ENCODE measurements around the gene DRG2. TPM values are rescaled to one million over a fixed set of nuclear protein-coding genes. Genes with fewer than 3 reads are reported as not detected.

DRG2 gene, protein sequence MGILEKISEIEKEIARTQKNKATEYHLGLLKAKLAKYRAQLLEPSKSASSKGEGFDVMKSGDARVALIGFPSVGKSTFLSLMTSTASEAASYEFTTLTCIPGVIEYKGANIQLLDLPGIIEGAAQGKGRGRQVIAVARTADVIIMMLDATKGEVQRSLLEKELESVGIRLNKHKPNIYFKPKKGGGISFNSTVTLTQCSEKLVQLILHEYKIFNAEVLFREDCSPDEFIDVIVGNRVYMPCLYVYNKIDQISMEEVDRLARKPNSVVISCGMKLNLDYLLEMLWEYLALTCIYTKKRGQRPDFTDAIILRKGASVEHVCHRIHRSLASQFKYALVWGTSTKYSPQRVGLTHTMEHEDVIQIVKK
- 25.3 TPM for total RNA-seq (ENCODE audit: insufficient read depth, low replicate concordance)

DNA sequence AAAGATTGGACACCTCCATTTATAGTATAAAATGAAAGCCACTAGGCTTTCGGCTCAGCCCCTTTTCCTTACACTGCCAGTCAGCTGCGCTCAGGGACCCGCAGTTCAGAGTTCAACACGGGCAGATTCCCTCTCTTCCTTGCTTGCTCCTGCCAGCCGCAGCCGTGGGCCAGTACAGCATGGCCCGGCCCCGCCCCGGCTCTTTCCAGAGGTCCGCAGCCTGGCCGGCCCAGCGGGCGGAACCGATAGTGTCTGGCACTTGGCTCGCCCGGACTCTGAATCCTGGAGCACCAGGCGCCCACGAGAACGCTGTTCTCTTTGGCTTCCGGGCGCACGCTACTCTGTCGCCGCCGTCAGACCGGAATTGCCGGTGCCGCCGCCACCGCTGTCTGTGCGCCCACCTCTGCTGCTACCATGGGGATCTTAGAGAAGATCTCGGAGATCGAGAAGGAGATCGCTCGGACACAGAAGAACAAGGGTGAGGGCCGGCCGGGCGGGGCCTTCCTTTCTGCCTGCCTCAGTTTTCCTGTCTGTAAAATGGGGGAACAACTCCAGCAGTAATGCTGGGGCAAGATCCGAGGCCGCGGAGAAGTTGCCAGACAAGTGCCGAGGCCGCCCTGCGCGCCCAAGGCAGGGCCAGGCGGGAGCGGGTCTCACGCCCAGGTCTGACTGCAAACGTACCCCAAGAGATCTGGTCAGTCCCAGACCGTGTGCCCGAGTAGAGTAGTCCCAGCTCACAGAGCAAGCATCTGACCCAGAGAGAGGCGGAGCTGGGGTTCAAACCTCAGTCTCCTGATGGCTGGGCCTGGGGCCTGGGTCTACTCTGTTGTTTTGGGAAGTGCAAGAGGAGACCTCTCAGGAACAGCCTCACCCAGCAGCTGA is at the start of gene DRG2:
TSS of gene DRG2 (plus strand) at position 339 of the 882 bp plus-strand sequence. CDS start at position 415, 76 bp downstream.
- peak; percentile 93 for DNase-seq (ENCODE audit: low spot score)

DNA sequence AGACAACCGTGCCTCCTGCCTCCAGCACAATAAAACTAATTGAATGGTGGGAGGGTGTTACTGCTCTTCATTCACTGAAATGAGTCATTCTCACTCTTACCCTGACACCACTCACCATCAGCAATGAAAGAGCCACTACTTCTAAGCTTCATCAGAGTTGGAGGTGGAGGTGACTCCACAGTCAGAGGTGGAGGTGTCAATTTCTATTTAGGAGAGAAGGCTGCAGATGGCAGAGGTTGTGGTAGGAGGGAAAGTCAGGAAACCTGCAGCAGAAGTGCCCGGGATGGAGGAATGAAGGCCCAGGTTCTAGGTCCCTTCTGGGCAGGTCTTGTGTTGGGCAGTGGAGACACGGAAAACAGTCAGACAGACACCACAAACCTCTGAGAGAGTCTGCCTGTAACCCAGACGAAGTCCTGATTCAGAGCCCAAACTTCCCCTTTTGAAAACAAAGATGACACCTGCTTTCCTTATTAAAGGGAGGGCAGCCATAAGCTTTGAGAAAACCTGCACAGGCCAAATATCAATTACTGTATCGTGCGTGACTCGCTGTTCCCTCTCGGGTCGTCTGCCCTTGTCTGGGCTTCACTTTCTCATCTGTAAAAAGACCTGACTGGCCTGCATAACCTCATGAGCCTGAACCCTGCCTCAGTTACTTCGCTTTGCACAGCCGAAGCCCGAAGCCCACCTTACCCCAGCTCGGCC is 49.4 kb upstream of the DRG2 start:
- DNase-seq (ENCODE audit: low spot score) = peak; percentile 19

DNA sequence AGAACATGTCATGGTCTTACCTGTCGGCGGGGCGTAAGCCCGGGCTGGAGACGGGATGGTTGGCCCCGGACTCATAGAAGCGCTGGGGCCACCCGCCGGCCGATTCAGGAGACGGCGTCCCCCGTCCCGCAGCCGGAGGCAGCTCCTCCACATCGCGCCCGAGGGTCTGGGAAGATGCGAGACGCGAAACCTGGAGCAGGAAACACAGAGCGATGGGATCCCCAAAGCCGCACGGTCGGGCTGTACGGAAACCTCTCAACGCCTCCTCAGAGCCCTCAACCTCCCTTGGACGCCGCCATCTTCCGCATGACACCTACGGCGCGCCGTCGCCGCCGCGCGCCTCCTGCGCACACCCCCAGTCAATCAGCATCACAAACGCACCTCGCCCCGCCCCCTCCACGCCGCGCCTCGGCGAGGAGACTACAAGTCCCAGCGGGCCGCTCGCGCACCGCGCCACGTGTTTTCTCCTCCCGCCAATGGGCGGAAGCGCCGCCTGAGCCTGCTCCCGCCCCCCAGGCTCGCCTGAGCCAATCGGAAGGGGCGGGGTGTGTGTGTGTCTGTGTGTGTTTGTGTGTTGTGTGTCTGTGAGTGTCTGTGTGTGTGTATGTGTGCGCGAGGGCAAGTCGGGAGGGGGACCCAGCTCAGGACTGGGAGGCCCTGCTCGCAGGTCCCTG is 48.8 kb upstream of the DRG2 start, which contains the start of the genes ATPAF2 and GID4:
TSS of gene ATPAF2 (minus strand) at position 308 of the 674 bp plus-strand sequence. CDS start at position 153, 155 bp downstream.
TSS of gene GID4 (plus strand) at position 548 of the 674 bp plus-strand sequence. CDS start at position 605, 57 bp downstream.
- DNase-seq (ENCODE audit: low spot score) = peak; percentile 99

DNA sequence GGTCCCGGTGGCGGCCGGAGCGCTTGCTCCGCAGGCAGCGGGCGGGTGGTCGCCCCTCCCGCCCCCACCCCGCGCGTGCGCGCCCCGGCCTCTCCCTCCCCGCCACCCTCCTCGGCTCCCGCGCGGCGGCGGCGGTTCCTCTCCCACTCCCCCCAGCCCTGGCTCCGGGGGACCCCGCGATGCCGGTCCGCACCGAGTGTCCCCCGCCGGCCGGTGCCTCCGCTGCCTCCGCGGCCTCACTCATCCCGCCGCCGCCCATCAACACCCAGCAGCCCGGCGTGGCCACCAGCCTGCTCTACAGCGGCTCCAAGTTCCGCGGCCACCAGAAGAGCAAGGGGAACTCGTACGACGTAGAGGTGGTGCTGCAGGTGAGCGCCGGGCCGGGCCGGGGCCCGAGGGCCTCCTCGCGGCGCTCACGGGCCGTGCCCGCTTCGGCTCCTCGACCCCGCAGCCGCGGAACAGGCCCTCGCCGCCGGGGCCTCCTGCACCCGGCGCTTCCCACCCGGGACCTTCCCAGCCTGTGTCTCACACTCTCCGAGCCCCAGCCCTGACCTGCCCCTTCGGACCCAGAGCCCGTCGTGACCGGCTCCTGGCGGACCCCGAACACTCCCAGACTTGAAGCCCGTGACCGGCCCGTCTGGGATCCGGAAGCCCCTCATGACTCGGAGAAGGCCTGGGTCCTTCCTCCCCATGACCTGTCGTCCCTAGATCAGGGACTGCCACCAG is 48.0 kb upstream of the DRG2 start:
- DNase-seq (ENCODE audit: low spot score) = no peak

DNA sequence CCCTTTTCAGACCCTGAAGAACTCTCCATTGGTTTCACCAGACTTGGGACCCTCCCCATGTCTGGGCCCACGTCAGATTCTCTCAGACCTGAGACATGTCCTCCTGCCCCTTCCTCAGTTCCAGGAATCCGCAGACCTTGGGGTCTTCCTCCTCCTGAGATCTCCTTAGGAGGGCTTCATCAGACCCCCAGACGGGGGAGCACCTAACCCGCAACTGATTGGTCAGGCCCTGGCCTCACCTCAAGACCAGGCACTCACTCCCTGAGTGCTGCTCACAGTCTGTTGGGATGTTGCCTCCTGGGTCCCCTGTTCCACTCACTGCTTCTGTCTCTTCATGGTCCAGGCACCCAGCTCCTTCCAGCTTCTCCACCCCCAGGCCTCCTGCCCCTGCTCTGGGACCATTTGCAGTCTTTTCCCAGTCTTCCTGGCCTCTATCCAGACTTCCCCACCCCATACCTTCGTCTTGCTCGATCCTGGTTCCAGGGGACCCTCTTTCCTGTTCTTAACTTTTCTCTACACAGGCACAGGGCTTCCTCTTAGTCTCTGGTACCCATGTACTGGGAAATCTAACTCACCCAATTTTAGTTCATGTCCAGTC is 47.4 kb upstream of the DRG2 start:
- no peak for DNase-seq (ENCODE audit: low spot score)

DNA sequence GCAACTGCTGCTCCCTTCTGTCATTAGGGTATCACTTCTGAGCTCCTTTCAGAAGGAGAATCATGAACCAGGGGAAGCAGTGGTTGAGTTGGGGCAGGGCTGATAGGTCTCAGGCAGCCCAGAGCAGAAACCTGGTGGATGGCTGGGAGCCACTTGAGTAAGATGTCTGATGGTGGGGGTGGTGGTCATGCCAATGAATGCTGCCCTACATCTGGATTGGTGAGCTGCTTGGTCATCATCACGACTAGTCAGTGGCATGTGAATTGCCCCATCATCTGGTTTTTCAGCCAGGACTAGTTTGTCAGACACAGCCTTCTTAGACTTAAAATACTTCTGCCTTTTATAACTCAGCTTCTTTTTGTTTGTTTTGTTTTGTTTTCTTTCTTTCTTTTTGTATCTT is 46.0 kb upstream of the DRG2 start:
- DNase-seq (ENCODE audit: low spot score) = no peak

DNA sequence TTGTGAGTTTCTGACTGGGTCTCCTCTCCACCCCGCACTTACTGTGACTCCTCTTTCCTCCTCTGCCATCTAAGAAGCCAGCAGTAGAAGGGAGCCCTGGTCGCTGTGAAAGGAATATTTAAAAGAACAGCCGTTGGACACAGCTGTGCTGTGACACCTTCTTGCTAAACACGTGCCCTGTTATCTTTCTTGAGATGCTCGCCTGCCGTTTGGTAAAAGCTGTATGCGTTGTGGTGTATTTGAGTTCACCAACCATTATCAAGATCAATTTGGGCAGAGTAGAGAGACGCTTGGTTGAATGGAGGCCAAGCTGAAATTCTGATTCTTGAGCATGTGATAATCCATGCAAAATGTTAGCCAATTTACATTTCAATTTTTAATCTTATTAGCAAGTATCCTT is 44.8 kb upstream of the DRG2 start:
- DNase-seq (ENCODE audit: low spot score) = no peak

DNA sequence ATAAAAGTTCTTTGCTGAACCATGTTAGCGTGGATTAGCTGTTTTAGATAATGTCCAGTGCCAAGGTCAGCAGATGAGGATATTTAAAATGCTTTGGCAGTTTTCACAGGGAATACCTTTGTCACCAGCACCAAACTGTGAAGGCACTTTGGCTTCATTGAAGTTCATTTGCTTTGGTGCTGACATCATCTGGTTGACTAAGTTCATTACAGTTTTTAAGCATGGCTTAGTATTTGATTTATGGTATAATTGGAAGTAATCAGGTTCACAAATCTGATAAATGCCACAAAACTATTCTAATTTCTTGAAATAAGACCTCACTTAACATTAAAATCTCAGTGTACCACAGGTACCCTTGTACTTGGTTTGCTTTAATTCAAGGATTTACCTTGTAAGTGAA is 44.3 kb upstream of the DRG2 start:
- DNase-seq (ENCODE audit: low spot score) = no peak

DNA sequence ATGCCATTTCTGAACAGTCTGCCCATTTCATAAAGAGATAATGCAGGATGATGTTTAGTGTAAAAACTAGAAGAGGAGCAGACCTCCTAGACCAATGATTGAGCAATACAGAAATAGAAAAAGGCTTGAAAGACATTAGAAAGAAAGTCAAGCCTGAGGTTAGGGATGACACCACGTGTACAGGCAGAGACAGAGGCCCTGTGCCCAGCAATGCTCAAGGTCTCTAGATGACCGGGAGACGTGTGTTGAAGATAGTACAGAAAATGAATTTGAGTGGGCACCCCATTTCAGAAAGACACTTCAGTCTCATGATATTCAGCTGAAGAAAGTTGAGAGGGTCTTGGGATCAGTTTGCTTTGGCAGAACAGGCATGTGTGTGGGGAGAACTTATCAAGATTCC is 43.1 kb upstream of the DRG2 start:
- DNase-seq (ENCODE audit: low spot score) = no peak

DNA sequence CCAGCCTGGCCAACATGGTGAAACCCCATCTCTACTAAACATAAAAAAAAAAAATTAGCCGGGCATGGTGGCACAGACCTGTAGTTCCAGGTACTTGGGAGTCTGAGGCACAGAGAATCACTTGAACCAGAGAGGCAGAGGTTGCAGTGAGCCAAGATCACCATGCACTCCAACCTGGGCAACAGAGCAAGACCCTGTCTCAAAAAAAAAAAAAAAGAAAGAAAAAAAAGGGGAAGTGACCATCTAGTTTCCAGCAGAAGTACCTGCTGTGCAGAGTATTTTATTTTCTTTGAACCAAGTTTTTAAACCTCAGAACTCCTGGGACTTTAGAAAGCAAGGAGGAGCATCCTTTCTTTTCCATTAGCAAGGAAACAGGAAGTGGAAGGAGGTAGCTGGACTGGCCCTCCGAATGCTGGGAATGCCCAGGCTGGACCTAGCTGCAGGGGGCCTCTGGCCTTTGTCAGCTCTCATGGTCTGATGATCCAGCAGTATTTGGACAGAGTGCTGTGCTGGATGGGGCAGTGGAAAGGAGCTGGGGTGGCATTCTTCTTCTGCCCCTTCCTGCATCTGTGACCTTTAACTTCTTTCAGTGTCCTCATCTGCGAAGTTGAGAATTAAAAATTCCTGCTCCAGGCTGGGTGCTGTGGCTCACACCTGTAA is 41.9 kb upstream of the DRG2 start:
- no peak for DNase-seq (ENCODE audit: low spot score)

DNA sequence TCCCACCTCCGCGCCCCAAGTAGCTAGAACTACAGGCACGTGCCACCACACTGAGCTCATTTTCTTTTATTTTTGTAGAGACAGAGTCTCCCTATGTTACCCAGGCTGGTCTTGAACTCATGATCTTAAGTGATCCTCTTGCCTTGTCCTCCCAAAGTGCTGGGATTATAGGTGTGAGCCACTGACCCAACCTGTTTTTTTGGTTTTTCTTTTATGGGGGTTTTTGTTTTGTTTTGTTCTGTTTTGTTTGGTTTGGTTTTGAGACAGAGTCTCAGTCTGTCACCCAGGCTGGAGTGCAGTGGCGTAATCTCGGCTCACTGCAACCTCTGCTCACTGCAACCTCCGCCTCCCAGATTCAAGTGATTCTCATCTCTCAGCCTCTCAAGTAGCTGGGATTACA is 32.2 kb upstream of the DRG2 start:
- DNase-seq (ENCODE audit: low spot score) = no peak

DNA sequence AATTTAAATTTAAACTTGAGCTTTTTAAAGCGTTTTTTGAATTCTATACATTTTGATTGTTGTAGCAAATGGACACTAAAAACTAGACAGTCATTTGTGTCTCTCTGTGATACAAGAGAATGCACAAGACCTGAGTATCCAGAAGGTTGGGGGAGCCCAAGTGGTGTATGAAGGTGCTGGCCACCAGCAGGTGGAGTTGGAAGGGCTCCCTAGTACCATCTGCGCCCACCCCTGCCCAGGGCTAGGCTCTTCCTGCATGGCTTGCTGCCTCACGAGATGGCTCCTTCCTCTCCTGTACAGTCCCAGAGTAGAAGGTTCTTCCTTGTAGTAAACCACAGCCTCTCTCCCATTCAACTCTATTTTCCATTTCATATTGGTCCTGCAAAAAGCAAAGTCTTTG is 31.5 kb upstream of the DRG2 start:
- DNase-seq (ENCODE audit: low spot score) = no peak

DNA sequence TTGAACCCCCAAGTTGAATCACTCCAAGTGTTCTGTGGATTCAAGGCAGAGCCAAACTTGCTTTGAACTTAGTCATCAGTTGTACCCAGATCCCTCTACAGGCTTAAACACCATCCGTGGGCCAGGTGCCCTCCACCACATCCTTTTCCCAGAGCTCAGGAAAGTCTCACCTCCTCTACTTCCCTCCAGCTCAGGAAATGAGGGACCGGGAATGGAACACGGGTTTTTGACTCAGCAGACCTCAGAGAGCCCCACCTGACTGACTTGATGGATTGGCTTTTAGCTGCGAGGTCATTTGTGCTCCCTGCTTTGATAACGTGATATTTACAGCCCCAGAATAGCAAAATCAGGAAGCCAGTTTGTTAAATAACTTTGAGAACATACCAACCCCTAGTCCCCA is 28.5 kb upstream of the DRG2 start:
- DNase-seq (ENCODE audit: low spot score) = no peak

DNA sequence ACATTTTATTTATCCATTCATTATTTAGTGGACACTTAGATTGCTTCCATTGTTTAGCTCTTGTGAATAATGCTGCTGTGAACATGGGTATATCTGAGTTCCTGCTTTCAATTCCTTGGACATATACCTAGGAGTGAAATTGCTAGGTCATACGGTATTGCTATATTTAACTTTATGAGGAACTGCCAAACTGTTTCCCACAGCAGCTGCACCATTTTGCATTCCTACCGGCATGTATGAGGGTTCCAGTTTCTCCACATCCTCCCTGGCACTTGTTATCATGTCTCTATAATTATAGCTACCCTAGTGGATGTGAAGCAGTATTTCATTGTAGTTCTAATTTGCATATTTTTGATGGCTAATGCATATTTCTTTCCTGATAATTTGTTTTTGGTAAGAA is 23.7 kb upstream of the DRG2 start:
- no peak for DNase-seq (ENCODE audit: low spot score)

DNA sequence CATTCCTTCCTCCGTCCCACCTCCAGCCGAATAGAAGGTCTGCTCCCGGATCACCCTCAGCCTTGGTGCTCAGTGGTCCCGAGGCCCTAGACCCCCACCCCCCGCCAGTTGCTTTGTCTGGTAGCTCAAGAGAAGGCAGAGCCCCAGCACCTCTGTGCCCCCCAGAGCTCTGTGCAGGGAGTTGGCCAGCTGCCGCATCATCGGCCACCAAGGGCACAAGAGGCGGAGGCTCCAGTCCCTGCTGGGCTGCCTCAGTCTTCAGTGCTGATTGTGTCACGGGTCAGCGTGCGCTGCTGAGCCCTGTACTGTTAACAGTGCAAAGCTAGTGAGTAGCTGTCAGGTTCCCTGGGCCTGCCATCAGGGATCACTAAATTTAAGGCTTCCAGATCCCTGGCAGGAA is 22.2 kb upstream of the DRG2 start:
- no peak for DNase-seq (ENCODE audit: low spot score)

DNA sequence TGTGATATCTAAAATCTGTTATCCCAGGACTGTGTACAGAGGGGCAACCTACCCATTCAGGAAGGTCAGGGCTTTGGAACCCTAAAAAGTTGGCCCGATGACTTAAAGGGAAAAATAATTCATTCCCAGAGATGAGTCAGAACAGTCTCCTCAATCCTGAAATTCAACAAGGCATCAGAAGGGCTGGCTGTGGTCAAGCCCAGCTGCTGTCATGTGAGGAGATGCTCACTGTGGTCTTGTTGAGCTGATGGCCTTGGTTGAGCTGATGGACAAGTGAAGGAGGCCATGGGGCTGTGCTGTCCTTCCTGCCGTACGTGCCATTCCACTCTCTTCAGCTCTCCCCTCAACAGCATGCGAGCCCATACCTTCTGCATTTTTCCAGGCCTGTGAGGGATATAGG is 20.9 kb upstream of the DRG2 start:
- no peak for DNase-seq (ENCODE audit: low spot score)

DNA sequence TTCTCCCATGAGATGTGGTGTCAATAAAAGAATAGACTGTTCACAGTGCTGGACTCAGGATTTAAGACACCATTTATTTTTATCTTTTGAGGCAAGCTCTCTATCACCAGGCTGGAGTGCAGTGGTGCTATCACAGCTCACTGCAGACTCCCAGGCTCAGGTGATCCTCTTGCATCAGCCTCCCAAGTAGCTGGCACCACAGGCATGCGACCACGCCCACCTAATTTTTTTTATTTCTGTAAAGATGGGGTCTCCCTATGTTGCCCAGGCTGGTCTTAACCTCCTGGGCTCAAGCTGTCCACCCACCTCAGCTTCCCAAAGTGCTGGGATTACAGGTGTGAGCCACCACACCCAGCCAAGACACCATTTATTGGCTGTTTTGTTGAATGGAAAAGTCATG is 18.6 kb upstream of the DRG2 start:
- DNase-seq (ENCODE audit: low spot score) = no peak

DNA sequence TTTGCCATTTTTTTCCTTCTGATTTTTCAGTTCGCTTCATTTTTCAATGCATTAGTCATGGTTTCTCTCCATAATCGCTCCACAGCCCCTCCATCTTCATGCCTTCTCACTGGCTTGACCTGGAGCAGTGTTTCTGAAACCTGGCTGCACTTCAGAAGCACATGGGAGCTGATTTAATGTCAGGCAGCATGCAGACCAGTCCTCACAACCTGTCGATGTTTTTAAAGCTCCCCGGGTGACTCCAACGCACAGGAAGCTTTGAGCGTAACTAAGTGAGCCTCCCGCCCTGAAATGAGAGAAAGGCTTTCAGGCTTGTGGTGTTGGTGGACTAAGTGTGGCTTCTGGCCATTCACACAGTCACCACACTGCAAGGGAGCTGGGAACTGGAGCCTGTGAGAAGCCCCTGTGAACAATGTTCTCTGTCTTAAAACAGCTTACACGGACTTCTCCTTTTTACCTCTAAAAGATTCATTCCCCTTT is 16.8 kb upstream of the DRG2 start:
- DNase-seq (ENCODE audit: low spot score) = peak; percentile 26

DNA sequence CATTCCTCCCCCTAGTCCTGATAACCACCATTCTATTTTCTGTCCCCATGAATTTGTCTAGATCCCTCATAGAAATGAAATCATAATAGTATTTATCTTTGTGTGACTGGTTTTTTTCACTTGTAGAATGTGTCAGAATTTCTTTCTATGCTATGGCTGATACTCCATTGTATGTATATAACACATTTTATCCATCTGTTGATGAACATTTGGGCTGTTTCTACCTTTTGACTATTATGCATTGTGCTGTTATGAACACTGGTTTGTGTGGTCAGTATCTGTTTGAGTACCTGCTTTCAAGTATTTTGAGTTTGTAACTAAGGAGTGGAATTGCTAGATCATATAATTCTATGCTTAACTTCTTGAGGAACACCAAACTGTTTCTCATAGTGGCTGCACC is 16.0 kb upstream of the DRG2 start:
- DNase-seq (ENCODE audit: low spot score) = no peak
